HCT116 (cell line): ENCODE measurements around the gene FLOT1. TPM values are rescaled to one million over a fixed set of nuclear protein-coding genes. Genes with fewer than 3 reads are reported as not detected.
A peak's percentile ranks its signal among the peaks of the same experiment; 100 is the strongest.

Source experiments
- ATAC-seq: fragments of 200-7000 bp; cut with Tn5 transposase; 2 replicates; pipeline ENCODE4 v1.9.1; 2020; ENCODE audit warnings: mild to moderate bottlenecking, moderate library complexity
- BruUV-seq: library from RNA; stranded (reverse); fragments of 400-500 nt; replicated peaks from 2 replicates; lab custom pipeline; 2021; lab: Mats Ljungman, UMichigan
- CTCF ChIA-PET: fragments of 300-600 bp; sonication (Branson Sonifier 250); formaldehyde crosslinking; loops from one replicate; lab custom pipeline; 2021; ENCODE audit warnings: antibody characterized with exemption; lab: Charles Lee
- POLR2A ChIA-PET: fragments of 300-600, 350-600 bp; sonication (Branson Sonifier 250); formaldehyde crosslinking; loops from one replicate; lab custom pipeline; 2021; ENCODE audit warnings: antibody characterized with exemption; lab: Charles Lee
- RAD21 ChIA-PET, 2 experiments: fragments of 300-600 bp; sonication (Branson Sonifier 250); formaldehyde crosslinking; loops; one replicate each; lab custom pipeline; 2023; ENCODE audit warnings: low total read pairs in 2 of 2; ENCODE audit not compliant: uncharacterized antibody in 2 of 2, unreplicated experiment in 2 of 2, low non-redundant PET in 1 of 2; lab: Charles Lee
- DNase-seq: peaks from one replicate; pipeline ENCODE4 v3.0.0-alpha.2; 2010; ENCODE audit warnings: low read depth, low spot score
- H2AFZ ChIP-seq: fragments of 200-600 bp; shearing (Covaris generic), sonication (generic); 2 replicates; pipeline ENCODE4 v1.6.1; 2017; ENCODE audit warnings: low read depth, mixed run types, mixed read lengths, antibody characterized with exemption, low read length; ENCODE audit not compliant: poor library complexity, severe bottlenecking
- H3K27ac ChIP-seq: 2 replicates; pipeline ENCODE4 v1.5.1; 2012; ENCODE audit warnings: low read depth, low read length
- H3K27me3 ChIP-seq: fragments of 200-600 bp; sonication (generic); 2 replicates; pipeline ENCODE4 v1.6.1; 2016; ENCODE audit warnings: mixed run types, low read length, mixed read lengths; ENCODE audit not compliant: insufficient read depth
- H3K36me3 ChIP-seq, 2 experiments: fragments of 200-500 bp in 1 of 2; fragments of 200-600 bp in 1 of 2; sonication (Bioruptor generic) in 1 of 2; sonication (generic) in 1 of 2; 2 replicates each; pipeline versions ENCODE4 v1.5.1 to v1.6.1; 2014 to 2016; ENCODE audit warnings: low read length in 2 of 2, inconsistent platforms in 1 of 2, mixed read lengths in 1 of 2, mixed run types in 1 of 2; ENCODE audit not compliant: insufficient read depth in 2 of 2, control insufficient read depth in 1 of 2
- H3K4me1 ChIP-seq, 2 experiments: fragments of 200-600 bp in 1 of 2; sonication (generic) in 1 of 2; 2 replicates each; pipeline versions ENCODE4 v1.5.1 to v1.6.1; 2012 to 2017; ENCODE audit warnings: low read length in 2 of 2, inconsistent platforms in 1 of 2, mild to moderate bottlenecking in 1 of 2, mixed read lengths in 1 of 2, mixed run types in 1 of 2, moderate library complexity in 1 of 2; ENCODE audit not compliant: insufficient read depth in 2 of 2, control insufficient read depth in 1 of 2
- H3K4me2 ChIP-seq: fragments of 200-600 bp; sonication (generic); 2 replicates; pipeline ENCODE4 v1.6.1; 2017; ENCODE audit warnings: mixed run types, low read length, mixed read lengths
- H3K4me3 ChIP-seq, 2 experiments: fragments of 200-600 bp in 1 of 2; sonication (generic) in 1 of 2; replicated peaks in 1 of 2; 2 replicates each; pipeline ENCODE4 v1.5.1; 2011 to 2016; ENCODE audit warnings: low read length in 2 of 2, control low read depth in 1 of 2, low read depth in 1 of 2, mild to moderate bottlenecking in 1 of 2, mixed read lengths in 1 of 2, mixed run types in 1 of 2
- H3K79me2 ChIP-seq: fragments of 200-600 bp; sonication (generic); 2 replicates; pipeline ENCODE4 v1.6.1; 2017; ENCODE audit warnings: mild to moderate bottlenecking, mixed run types, low read length, moderate library complexity, mixed read lengths; ENCODE audit not compliant: insufficient read depth
- H3K9ac ChIP-seq: fragments of 200-600 bp; sonication (generic); 2 replicates; pipeline ENCODE4 v1.6.1; 2016; ENCODE audit warnings: low read length, mixed read lengths
- H3K9me2 ChIP-seq: fragments of 200-600 bp; sonication (generic), shearing (Covaris generic); 2 replicates; pipeline ENCODE4 v1.6.1; 2017; ENCODE audit warnings: mixed run types, mild to moderate bottlenecking, moderate library complexity; ENCODE audit not compliant: insufficient read depth
- H3K9me3 ChIP-seq, 2 experiments: fragments of 200-500 bp in 1 of 2; fragments of 200-600 bp in 1 of 2; sonication (Bioruptor generic) in 1 of 2; sonication (generic) in 1 of 2; 2 replicates each; pipeline ENCODE4 v1.6.1; 2014 to 2017; ENCODE audit warnings: low read length in 2 of 2, mixed read lengths in 2 of 2, inconsistent platforms in 1 of 2, low read depth in 1 of 2, mild to moderate bottlenecking in 1 of 2, mixed run types in 1 of 2, moderate library complexity in 1 of 2; ENCODE audit not compliant: control insufficient read depth in 1 of 2, insufficient read depth in 1 of 2
- H4K20me1 ChIP-seq: fragments of 200-600 bp; sonication (generic), shearing (Covaris generic); 2 replicates; pipeline ENCODE4 v1.6.1; 2017; ENCODE audit warnings: mixed run types, mild to moderate bottlenecking, moderate library complexity; ENCODE audit not compliant: insufficient read depth
- ELF1 ChIP-seq: IDR thresholded peaks from 2 replicates; pipeline ENCODE4 v1.6.1; 2012; ENCODE audit warnings: low read depth, borderline replicate concordance
- POLR2AphosphoS5 ChIP-seq: IDR thresholded peaks from 2 replicates; pipeline ENCODE4 v1.6.1; 2011; ENCODE audit warnings: mild to moderate bottlenecking, low read depth, low read length, moderate library complexity
- TCF7L2 ChIP-seq: IDR thresholded peaks from 2 replicates; pipeline ENCODE4 v1.7.0; 2011; ENCODE audit warnings: borderline replicate concordance, inconsistent platforms; ENCODE audit not compliant: insufficient read depth, insufficient read length; ENCODE audit errors: extremely low read depth
- YY1 ChIP-seq: IDR thresholded peaks from 2 replicates; pipeline ENCODE4 v1.6.1; 2011; ENCODE audit warnings: low read length, low read depth, moderate library complexity, mild to moderate bottlenecking; ENCODE audit not compliant: insufficient replicate concordance; ENCODE audit errors: extremely low read depth
- intact Hi-C: fragments of 100-400 bp; cut with micrococcal nuclease; formaldehyde crosslinking; loops from 2 replicates; pipeline ENCODE4 v1.10.0; 2022
- total RNA-seq: library from RNA; stranded (reverse); gene quantifications from one replicate; pipeline ENCODE4 v1.2.1, GENCODE V29; 2021; ENCODE audit not compliant: unreplicated experiment
- TF ChIP-seq, protein P1 (sequence below), 3 experiments: fragments of 200-600 bp in 1 of 3; sonication (generic) in 1 of 3; IDR thresholded peaks in 2 of 3; conservative IDR thresholded peaks in 1 of 3; 2 replicates each; pipeline ENCODE4 v1.5.1; 2012 to 2017; ENCODE audit warnings: low read depth in 2 of 3, low read length in 2 of 3, antibody characterized with exemption in 1 of 3, borderline replicate concordance in 1 of 3, control low read depth in 1 of 3, mild to moderate bottlenecking in 1 of 3, mixed read lengths in 1 of 3, mixed run types in 1 of 3, moderate library complexity in 1 of 3; ENCODE audit not compliant: insufficient read depth in 1 of 3

The FLOT1 gene
- total RNA-seq, 1 experiment from 2014 or later, result 117 TPM

DNA sequence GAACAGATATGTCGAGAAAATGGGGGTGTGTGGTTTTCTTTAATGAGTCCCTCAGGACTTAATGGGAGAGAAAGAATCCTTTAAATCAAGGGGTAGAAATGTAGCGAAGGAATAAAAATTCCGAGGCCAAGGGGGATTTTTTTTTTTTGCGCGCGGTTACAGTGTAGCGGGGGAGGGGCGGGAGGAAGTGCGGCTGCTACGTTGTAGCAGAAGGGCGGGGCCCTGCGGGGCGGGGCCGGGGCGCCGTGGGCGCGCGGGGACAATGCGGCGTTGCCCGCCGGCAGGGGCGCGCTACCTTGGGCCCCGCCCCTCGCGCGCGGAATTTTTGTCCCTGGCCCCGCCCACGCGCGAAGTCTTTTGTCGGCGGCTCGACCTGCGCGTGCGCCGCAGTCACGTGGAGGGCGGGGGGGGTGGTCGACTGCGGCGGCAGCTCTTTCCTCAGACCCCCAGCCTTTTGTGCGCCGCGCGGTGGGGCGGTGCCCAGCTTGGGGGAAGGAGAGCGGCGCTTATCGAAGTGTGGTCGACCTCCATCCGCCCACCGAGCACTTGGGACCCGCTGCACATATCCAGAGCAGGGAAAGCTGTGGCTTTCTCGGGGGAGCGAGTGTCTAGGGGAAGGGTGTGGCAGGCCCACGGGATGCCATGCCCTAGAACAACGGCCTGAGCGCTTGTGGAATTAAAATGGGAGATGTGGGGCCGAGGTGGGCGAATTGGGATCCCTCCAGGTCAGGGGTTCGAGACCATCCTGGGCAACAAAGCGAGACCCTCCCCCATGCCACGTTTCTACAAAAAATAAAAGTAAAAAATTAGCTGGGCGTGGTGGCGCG lies 21.1 kb downstream of the FLOT1 start:
- H3K27me3 ChIP-seq, result no peaks in the 10 kb centered on the region
- H3K9me2 ChIP-seq, result no peaks in the 10 kb centered on the region
- H3K4me1 ChIP-seq, result peaks cover 7 to 64% of the 10 kb centered on the region in 2 experiments
- H3K36me3 ChIP-seq, result peaks cover 27 to 44% of the 10 kb centered on the region in 2 experiments
- DNase-seq (peak; percentile 69), ATAC-seq (peak; percentile 21)
- ChIA-PET CTCF (interaction anchor here (0.9 to 5.7 kb wide), 4 partner anchors 9 to 231 kb away, joined by 3 to 45 read pairs (median 12); no protein-coding TSS in a partner anchor), POLR2A (interaction anchor here (0.6 to 3.7 kb wide), 12 partner anchors 9 to 109 kb away, joined by 3 to 17 read pairs (median 4); partner anchors contain the start of gene NRM), RAD21 (no interaction called here)
- intact Hi-C loops, result loop anchor here (1.0 to 2.0 kb wide), 4 partner anchors 35 to 239 kb away; partner anchors contain the start of genes MRPS18B, PPP1R10 and PPP1R18
- peaks cover 68% of the 10 kb centered on the region for H3K79me2 ChIP-seq
- H3K9ac ChIP-seq, result peak overlapping the region; percentile 100
- peaks cover 21% of the 10 kb centered on the region; the same call in 1 of the 2 replicates for H4K20me1 ChIP-seq
- H3K9me3 ChIP-seq, result no peaks in the 10 kb centered on the region
- H2AFZ ChIP-seq, result no peak overlapping the region
- H3K4me3 ChIP-seq, result peak overlapping the region; percentile 95
- no TSS peak for BruUV-seq
- TF ChIP-seq, protein P1, sequence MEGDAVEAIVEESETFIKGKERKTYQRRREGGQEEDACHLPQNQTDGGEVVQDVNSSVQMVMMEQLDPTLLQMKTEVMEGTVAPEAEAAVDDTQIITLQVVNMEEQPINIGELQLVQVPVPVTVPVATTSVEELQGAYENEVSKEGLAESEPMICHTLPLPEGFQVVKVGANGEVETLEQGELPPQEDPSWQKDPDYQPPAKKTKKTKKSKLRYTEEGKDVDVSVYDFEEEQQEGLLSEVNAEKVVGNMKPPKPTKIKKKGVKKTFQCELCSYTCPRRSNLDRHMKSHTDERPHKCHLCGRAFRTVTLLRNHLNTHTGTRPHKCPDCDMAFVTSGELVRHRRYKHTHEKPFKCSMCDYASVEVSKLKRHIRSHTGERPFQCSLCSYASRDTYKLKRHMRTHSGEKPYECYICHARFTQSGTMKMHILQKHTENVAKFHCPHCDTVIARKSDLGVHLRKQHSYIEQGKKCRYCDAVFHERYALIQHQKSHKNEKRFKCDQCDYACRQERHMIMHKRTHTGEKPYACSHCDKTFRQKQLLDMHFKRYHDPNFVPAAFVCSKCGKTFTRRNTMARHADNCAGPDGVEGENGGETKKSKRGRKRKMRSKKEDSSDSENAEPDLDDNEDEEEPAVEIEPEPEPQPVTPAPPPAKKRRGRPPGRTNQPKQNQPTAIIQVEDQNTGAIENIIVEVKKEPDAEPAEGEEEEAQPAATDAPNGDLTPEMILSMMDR (IDR thresholded peaks at IDR 0.05 in 2 of 3, conservative IDR thresholded peaks at IDR 0.05 in 1 of 3; ENCODE audit: borderline replicate concordance in 1 of 3, insufficient read depth in 1 of 3, low read depth in 2 of 3, low read length in 2 of 3), result peak in 1 of 3 experiments; percentile 30; a peak in 1 of 6 replicates
- TF ChIP-seq ELF1 (no peak), YY1 (no peak), TCF7L2 (peak; percentile 89), POLR2AphosphoS5 (peak; percentile 83)
- H3K27ac ChIP-seq, result peak overlapping the region; percentile 89
- peak overlapping the region; percentile 96 for H3K4me2 ChIP-seq
